Ascending aorta (tissue), 2 donors: Measurements from ENCODE around the gene NT5DC2. TPM values are rescaled to one million over a fixed set of nuclear protein-coding genes. Genes with fewer than 3 reads are reported as not detected.
A peak's percentile ranks its signal among the peaks of the same experiment; 100 is the strongest.

ENCODE experiments used
- DNase-seq, 2 donors: peaks; one replicate each; pipeline ENCODE4 v3.0.0-alpha.2; 2019; ENCODE audit warnings: low spot score in 2 of 2
- H3K27ac ChIP-seq, 2 donors: fragments of 200-600 bp; sonication (generic); one replicate each; pipeline ENCODE4 v1.5.1; 2016 to 2017; ENCODE audit warnings: mild to moderate bottlenecking in 1 of 2
- H3K27me3 ChIP-seq: fragments of 200-600 bp; sonication (generic); one replicate; pipeline ENCODE4 v1.5.1; 2017
- H3K36me3 ChIP-seq, 2 donors: fragments of 200-600 bp; sonication (generic); one replicate each; pipeline ENCODE4 v1.5.1; 2016
- H3K4me1 ChIP-seq, 2 donors: fragments of 200-600 bp; sonication (generic); one replicate each; pipeline ENCODE4 v1.5.1; 2016 to 2017; ENCODE audit warnings: mild to moderate bottlenecking in 1 of 2
- H3K4me3 ChIP-seq, 2 donors: fragments of 200-600 bp; sonication (generic); one replicate each; pipeline ENCODE4 v1.5.1; 2016 to 2017; ENCODE audit warnings: mild to moderate bottlenecking in 1 of 2
- H3K9me3 ChIP-seq, 2 donors: fragments of 200-600 bp; sonication (generic); one replicate each; pipeline ENCODE4 v1.5.1; 2016
- CTCF ChIP-seq, 3 experiments: fragments of 200-600 bp in 2 of 3; fragments of 450-650 bp in 1 of 3; sonication (generic) in 2 of 3; IDR thresholded peaks; one replicate each; pipeline ENCODE4 v1.5.1; 2016 to 2019; ENCODE audit warnings: antibody characterized with exemption in 3 of 3, mild to moderate bottlenecking in 1 of 3, moderate library complexity in 1 of 3
- intact Hi-C: fragments of 100-400 bp; cut with DNase I; formaldehyde crosslinking; loops from one replicate; pipeline ENCODE4 v1.15.1; 2023
- total RNA-seq: library from RNA; depleted of rRNA; stranded (reverse); fragments of >200 nt; gene quantifications from one replicate; pipeline ENCODE4 v1.1.0, GENCODE V29; 2016

NT5DC2 gene
- total RNA-seq: 95.5 TPM

- H3K4me1 ChIP-seq: peaks cover 15 to 31% of the 10 kb centered on the region in 2 donors
- peak in 1 of 2 donors; percentile 86 for DNase-seq
Measured at GRCh38 chr3:52533623-52534280, at the start of gene NT5DC2. Gene NT5DC2, minus strand, starts transcription at chr3:52533857. Its CDS starts 120 bp downstream, at chr3:52533737.

DNA sequence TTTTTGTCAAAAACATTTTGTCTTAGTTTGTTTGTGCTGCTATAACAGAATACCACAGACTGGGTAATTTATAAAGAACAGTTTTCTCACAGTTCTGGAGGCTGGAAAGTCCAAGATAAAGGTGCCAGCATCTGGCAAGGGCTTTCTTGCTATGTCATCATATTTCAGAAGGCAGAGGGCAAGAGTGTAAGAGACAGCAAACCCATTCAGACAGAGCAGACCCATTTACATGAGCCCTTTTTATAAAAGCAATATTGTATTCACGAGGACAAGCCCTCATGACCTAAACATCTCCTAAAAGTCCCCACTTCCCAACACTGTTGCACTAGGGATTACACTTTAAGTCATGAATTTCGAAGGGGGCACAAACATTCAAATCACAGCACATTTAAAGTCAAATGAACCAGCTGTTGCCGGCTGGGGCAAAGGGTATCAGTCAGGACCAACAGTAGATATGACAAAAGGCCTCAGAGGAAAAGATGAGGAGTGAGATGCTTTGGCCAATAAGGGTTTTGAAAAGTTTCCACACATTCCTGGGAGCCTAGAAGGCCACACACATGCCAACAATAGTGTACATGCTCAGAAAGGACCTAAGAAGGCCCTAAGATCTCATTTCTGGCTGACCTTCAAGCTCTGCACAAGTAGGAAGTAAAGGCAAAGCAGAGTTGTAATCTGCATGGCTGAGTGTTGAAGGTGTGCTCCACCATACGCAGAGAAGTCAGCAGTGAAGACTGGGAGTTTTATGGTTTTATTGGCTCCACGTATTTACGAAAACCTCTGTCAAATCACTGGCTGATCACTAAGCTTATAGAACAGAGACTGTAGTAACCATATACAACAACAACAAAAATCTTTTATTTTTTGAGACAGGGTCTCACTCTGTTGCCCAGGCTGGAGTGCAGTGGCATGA lies 40.7 kb upstream of the NT5DC2 start:
- no peak for DNase-seq
- Histone ChIP-seq H3K27ac (no peak overlapping the region), H3K4me1 (no peaks in the 10 kb centered on the region), H3K9me3 (no peaks in the 10 kb centered on the region), H3K27me3 (no peaks in the 10 kb centered on the region), H3K4me3 (no peak overlapping the region), H3K36me3 (peaks cover 44 to 53% of the 10 kb centered on the region in 2 donors)
- intact Hi-C loops: no loop called here
- TF ChIP-seq CTCF (IDR thresholded peaks at IDR 0.05): no peak

More at GRCh38 chr3:52533623-52534280, at the start of gene NT5DC2:
- intact Hi-C loops: loop anchor here (5.0 to 10.0 kb wide), 2 partner anchors 246 to 361 kb away; partner anchors contain the start of genes GLYCTK and STIMATE
- no peaks in the 10 kb centered on the region for H3K36me3 ChIP-seq
- peak within 1 kb of the TSS; percentile 78 to 80 for H3K4me3 ChIP-seq
- TF ChIP-seq CTCF (IDR thresholded peaks at IDR 0.05): no peak
- H3K27ac ChIP-seq: peak within 1 kb of the TSS; percentile 79 to 89
- no peaks in the 10 kb centered on the region for H3K9me3 ChIP-seq
- no peaks in the 10 kb centered on the region for H3K27me3 ChIP-seq

DNA sequence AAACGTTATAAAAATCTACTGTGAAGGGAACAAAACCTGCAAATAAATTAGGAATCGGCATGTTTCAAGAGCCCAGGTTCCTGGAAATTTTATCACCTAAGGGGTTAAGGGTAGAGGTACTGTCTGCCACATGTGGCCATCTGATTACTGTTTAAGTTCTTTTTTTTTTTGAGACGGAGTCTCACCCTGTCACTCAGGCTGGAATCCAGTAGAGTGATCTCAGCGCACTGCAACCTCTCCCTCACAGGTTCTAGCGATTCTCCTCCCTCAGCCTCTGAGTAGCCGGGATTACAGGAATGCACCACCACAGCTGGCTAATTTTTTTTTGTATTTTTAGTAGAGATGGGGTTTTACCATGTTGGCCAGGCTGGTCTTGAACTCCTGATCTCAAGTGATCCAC lies 38.6 kb upstream of the NT5DC2 start:
- Histone ChIP-seq H3K4me3 (no peak overlapping the region), H3K27ac (no peak overlapping the region), H3K27me3 (no peaks in the 10 kb centered on the region), H3K36me3 (peaks cover 33 to 42% of the 10 kb centered on the region in 2 donors), H3K9me3 (no peaks in the 10 kb centered on the region), H3K4me1 (no peaks in the 10 kb centered on the region)
- no peak for DNase-seq
- no peak for TF ChIP-seq CTCF (IDR thresholded peaks at IDR 0.05)
- intact Hi-C loops: no loop called here

GRCh38 chr3:52570076-52570475 lies 36.4 kb upstream of the NT5DC2 start:
- Histone ChIP-seq H3K36me3 (peaks cover 24% of the 10 kb centered on the region in 2 donors), H3K27ac (no peak overlapping the region)
- intact Hi-C loops: no loop called here

GRCh38 chr3:52568069-52568468 lies 34.4 kb upstream of the NT5DC2 start:
- no peak for DNase-seq
- intact Hi-C loops: no loop called here

More at GRCh38 chr3:52570076-52570475, 36.4 kb upstream of the NT5DC2 start:
- DNase-seq: no peak
- TF ChIP-seq CTCF (IDR thresholded peaks at IDR 0.05): no peak
- Histone ChIP-seq H3K27me3 (no peaks in the 10 kb centered on the region), H3K4me3 (no peak overlapping the region), H3K4me1 (no peaks in the 10 kb centered on the region), H3K9me3 (no peaks in the 10 kb centered on the region)

More at GRCh38 chr3:52568069-52568468, 34.4 kb upstream of the NT5DC2 start:
- no peaks in the 10 kb centered on the region for H3K9me3 ChIP-seq
- H3K4me3 ChIP-seq: no peak overlapping the region
- H3K27ac ChIP-seq: no peak overlapping the region
- H3K4me1 ChIP-seq: no peaks in the 10 kb centered on the region
- H3K36me3 ChIP-seq: peaks cover 18 to 23% of the 10 kb centered on the region in 2 donors
- no peak for TF ChIP-seq CTCF (IDR thresholded peaks at IDR 0.05)
- no peaks in the 10 kb centered on the region for H3K27me3 ChIP-seq
